ENCODE measurements around the gene CCDC63.

The CCDC63 gene

DNA sequence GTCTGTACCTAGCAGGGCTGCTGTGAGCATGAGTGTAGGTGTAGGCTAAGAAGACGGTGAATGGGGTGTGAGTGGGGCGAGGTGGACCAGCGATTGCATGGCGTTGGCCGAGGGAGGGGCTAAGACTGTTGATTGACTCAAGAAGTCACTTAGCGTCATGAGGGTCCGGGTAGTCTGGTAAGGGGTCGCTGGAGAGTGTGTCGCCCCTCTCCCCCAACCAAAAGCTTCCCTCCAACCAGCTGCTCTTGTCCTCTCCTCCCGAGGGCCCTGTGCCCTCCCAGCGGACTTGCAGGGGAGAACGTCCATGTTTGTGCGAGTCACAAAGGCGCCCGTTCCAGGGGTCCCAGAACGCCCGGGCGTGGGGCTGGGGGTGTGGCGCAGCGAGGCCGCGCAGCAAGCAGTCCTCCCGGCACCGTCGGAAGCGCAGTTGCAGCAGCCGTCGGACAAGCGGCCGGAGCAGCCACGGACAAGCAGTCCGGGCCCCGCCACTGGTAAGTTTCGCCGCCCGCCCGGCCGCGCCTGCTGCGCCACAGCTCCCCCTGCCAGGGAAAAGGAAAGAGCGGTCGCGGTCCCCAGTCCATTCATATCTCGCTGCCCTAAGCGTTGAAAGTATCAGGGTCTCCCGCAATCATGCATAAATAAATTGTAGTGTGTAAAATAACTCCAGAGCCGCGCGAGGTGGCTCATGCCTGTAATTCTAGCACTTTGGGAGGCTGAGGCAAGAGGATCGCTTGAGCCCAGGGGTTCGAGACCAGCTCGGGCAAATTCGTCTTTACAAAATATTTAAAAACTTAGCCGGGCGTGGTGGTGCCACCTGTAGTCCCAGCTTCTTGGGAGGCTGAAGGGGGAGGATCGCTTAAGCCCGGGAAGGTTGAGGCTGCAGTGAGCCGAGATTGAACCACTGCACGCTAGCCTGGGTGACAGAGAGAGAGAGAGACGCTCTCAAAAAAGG, at the start of gene CCDC63:
TSS of gene CCDC63 (plus strand) at position 373 of the 952 bp plus-strand sequence. CDS start 5,968 bp downstream, outside the sequence.
- no peak for DNase-seq (ENCODE audit: low read depth in 2 of 2)

DNA sequence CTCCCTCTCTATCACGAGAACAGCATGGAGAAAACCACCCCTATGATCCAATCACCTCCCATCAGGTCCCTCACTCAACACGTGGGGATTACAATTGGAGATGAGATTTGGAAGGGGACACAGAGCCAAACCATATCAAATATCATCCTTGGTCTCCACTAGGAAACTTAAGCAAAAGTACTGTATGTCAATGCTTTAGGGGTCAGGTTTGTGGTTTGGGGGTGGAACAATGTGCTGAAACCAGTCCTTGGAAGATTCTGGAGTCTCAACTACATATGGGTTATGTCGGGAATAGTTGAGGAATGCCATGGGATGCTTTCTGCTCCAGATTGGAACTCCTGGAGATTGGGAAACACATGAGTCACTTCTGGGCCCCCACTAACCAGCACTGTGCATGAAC, 48.3 kb upstream of the CCDC63 start:
- no peak for DNase-seq (ENCODE audit: low read depth in 2 of 2)

DNA sequence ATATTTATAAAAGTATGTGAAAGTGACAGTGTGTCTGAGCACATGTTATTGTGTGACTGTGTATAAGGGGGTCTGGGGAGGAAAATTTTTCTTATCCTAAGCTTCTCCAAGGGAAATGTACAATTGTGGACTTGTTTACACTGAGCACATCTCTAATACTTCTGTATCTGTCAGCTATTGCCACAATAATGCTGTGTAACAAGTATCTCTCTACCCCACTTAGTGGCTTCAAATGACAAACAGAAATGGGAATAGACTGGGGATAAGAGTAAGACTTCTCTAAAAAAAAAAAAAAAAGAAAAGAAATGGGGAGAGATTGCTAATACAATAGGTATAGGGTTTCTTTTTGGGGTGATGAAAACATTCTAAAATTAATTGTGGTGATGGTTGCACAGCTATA, 44.3 kb upstream of the CCDC63 start:
- DNase-seq (ENCODE audit: low read depth in 2 of 2) = no peak

DNA sequence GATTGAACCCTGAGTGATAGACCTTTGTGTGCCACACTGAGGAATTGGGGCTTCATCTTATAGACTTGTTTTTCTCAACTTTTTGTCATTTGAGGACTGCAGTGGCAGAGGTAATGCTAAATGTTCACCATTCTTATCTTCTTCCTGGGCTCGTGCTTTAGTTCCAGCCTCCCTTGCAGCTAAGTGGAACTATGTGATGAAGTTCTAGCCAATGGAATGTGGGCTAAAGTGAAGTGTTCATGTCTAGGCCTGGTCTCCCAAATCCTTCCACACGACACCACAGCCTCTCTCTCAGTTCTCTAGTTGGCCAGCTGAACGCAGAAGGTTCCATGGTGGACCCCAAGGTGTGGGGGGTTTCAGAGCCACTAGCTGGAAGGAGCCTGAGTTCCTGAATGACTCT, 42.4 kb upstream of the CCDC63 start:
- DNase-seq (ENCODE audit: low read depth in 2 of 2) = no peak

GRCh38 chr12:110807640-110808039, 39.1 kb upstream of the CCDC63 start:
- no peak for DNase-seq (ENCODE audit: low read depth in 2 of 2)

DNA sequence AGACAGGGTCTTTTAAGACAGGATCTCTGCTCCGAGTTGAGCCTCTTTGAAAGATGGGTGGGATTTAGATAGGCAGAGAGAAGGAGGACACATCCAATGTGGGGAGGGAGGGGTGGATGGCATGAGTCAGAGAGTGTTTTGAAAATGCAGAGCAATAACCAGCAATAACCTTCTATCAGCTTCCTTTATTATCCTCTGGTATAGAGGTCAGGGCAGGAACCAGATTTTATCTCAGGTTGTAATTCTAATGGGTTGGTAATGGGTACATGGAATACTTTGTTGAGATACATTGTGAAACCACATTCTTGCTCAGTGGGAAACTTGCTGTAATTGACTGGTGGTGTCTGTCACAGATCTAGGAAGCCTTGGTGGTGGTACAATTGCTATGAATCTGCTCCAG, 37.6 kb upstream of the CCDC63 start:
- DNase-seq (ENCODE audit: low read depth in 2 of 2) = no peak

DNA sequence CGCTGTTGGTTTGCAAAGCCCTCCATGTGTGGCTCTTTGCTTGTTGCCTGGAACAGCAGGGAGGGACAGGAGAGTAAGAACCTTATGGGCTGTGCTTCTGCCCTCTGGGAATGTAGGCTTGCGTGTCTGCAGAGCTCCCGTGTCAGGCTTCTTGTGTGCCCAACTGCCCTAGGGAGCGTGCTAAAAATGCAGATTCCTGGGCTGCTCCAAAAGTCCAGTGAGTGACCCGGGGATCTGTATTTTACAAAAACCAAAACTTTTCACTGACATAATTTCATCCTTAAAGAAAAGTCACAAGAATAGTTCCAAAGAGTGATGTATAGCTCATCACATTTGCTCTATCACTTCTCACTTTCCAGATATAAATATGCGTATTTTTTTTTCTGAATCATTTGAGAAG, 34.8 kb upstream of the CCDC63 start:
- no peak for DNase-seq (ENCODE audit: low read depth in 2 of 2)

GRCh38 chr12:110813285-110813684, 33.5 kb upstream of the CCDC63 start:
- no peak for DNase-seq (ENCODE audit: low read depth in 2 of 2)

DNA sequence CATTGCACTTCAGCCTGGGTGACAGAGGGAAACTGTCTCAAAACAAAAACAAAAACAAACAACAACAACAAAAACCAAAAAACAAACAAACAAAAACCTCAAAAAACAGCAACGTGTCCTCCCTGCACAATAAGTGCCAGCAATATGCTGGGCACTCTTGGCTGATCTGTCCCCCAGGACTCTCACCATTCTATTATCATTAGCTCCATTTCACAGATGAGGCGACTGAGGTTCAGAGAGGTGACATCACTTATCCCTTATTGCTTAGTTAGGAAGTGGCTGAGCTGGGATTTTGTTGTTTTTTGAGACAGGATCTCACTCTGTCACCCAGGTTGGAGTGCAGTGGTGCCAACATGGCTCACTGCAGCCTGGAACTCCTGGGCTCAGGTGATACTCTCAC, 33.0 kb upstream of the CCDC63 start:
- no peak for DNase-seq (ENCODE audit: low read depth in 2 of 2)

GRCh38 chr12:110816248-110816647, 30.5 kb upstream of the CCDC63 start:
- no peak for DNase-seq (ENCODE audit: low read depth in 2 of 2)

GRCh38 chr12:110816779-110817178, 30.0 kb upstream of the CCDC63 start:
- DNase-seq (ENCODE audit: low read depth in 2 of 2) = no peak

GRCh38 chr12:110818511-110818910, 28.3 kb upstream of the CCDC63 start:
- DNase-seq (ENCODE audit: low read depth in 2 of 2) = no peak

- no peak for DNase-seq (ENCODE audit: low read depth in 2 of 2)
Observed at GRCh38 chr12:110819150-110819549, 27.6 kb upstream of the CCDC63 start.

- no peak for DNase-seq (ENCODE audit: low read depth in 2 of 2)
Observed at GRCh38 chr12:110819646-110820045, 27.1 kb upstream of the CCDC63 start.

- DNase-seq (ENCODE audit: low read depth in 2 of 2) = no peak
Observed at GRCh38 chr12:110821917-110822316, 24.9 kb upstream of the CCDC63 start.

- DNase-seq (ENCODE audit: low read depth in 2 of 2) = no peak
Observed at GRCh38 chr12:110822821-110823415, 23.9 kb upstream of the CCDC63 start.

GRCh38 chr12:110824342-110824741, 22.4 kb upstream of the CCDC63 start:
- no peak for DNase-seq (ENCODE audit: low read depth in 2 of 2)

DNA sequence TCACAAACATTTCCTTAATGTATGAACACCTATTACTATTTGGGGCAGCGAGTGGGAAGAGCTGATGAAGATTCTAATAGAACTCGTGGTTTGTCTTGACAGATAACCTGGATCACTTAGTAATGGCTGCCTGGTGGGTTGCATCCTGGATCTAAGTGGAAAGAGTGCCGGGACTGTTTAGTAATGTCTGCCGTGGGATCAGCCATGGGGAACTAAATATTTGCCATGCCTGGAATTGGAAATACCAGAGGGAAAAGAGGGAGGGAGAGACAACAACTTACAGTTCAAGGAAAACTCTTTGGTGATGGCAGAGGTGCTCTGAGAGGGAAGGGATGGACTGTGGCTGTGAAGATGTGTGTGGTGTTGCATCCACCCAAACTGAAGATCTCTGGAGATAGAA, 21.3 kb upstream of the CCDC63 start:
- no peak for DNase-seq (ENCODE audit: low read depth in 2 of 2)

- peak; percentile 86 to 90 for DNase-seq (ENCODE audit: low read depth in 2 of 2)
Observed at GRCh38 chr12:110826592-110827200, 20.1 kb upstream of the CCDC63 start.

DNA sequence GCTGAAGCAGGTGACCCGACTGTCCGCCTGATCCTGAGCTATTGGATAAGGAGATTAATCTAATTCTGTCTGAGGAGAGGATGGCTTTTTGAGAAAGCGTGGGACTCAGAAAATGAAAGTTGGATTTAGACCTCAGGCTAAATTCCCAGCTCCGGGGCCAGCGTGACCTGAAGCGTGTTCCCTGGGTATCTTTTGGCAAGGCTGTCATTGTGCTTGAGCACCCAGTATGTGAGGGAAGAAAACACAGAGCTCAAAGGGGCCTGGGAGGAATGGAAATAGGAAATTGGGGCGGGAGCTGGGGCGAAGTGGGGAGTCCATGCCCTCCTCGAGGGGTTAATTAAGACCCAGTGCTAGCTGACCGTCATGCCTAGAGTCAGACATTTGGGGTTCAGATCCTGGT, 17.5 kb upstream of the CCDC63 start:
- DNase-seq (ENCODE audit: low read depth in 2 of 2) = no peak

- no peak for DNase-seq (ENCODE audit: low read depth in 2 of 2)
Observed at GRCh38 chr12:110836291-110836690, 10.5 kb upstream of the CCDC63 start.

GRCh38 chr12:110841007-110841406, 5.8 kb upstream of the CCDC63 start:
- no peak for DNase-seq (ENCODE audit: low read depth in 2 of 2)

GRCh38 chr12:110844131-110844530, 2.7 kb upstream of the CCDC63 start:
- no peak for DNase-seq (ENCODE audit: low read depth in 2 of 2)
